ENCODE data around the gene TK1. TPM values are rescaled to one million over a fixed set of nuclear protein-coding genes. Genes with fewer than 3 reads are reported as not detected.

TK1 gene
- total RNA-seq, 1 experiment from 2014 or later, result 150 TPM

DNA sequence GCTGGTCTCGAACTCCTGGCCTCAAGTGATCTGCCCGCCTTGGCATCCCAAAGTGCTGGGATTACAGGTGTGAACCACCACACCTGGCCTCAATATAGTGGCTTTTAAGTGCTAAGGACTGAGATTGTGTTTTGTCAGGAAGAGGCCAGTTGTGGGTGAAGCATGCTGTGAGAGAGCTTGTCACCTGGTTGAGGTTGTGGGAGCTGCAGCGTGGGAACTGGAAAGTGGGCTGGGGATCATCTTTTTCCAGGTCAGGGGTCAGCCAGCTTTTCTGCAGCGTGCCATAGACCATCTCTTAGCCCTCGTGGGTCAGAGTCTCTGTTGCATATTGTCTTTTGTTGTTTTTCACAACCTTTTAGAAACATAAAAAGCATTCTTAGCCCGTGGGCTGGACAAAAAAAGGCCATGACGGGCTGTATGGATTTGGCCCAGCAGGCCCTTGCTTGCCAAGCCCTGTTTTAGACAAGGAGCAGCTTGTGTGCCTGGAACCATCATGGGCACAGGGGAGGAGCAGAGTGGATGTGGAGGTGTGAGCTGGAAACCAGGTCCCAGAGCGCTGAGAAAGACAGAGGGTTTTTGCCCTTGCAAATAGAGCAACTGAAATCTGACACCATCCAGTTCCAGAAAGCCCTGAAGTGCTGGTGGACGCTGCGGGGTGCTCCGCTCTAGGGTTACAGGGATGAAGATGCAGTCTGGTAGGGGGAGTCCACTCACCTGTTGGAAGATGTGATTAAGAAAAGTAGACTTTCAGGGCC is 32.7 kb upstream of the TK1 start:
- no peak for DNase-seq (ENCODE audit: low read depth)

DNA sequence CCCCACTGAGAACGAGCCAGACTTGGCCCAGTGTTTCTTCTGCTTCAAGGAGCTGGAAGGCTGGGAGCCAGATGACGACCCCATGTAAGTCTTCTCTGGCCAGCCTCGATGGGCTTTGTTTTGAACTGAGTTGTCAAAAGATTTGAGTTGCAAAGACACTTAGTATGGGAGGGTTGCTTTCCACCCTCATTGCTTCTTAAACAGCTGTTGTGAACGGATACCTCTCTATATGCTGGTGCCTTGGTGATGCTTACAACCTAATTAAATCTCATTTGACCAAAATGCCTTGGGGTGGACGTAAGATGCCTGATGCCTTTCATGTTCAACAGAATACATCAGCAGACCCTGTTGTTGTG is 27.8 kb upstream of the TK1 start:
- DNase-seq (ENCODE audit: low read depth), result no peak

DNA sequence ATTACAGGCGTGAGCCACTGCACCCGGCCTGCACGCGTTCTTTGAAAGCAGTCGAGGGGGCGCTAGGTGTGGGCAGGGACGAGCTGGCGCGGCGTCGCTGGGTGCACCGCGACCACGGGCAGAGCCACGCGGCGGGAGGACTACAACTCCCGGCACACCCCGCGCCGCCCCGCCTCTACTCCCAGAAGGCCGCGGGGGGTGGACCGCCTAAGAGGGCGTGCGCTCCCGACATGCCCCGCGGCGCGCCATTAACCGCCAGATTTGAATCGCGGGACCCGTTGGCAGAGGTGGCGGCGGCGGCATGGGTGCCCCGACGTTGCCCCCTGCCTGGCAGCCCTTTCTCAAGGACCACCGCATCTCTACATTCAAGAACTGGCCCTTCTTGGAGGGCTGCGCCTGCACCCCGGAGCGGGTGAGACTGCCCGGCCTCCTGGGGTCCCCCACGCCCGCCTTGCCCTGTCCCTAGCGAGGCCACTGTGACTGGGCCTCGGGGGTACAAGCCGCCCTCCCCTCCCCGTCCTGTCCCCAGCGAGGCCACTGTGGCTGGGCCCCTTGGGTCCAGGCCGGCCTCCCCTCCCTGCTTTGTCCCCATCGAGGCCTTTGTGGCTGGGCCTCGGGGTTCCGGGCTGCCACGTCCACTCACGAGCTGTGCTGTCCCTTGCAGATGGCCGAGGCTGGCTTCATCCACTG is 27.3 kb upstream of the TK1 start, which contains the start of gene BIRC5:
BIRC5 (plus strand) TSS at position 238 of the 690 bp plus-strand sequence; CDS start at position 302, 64 bp downstream.
- peak; percentile 83 for DNase-seq (ENCODE audit: low read depth)

DNA sequence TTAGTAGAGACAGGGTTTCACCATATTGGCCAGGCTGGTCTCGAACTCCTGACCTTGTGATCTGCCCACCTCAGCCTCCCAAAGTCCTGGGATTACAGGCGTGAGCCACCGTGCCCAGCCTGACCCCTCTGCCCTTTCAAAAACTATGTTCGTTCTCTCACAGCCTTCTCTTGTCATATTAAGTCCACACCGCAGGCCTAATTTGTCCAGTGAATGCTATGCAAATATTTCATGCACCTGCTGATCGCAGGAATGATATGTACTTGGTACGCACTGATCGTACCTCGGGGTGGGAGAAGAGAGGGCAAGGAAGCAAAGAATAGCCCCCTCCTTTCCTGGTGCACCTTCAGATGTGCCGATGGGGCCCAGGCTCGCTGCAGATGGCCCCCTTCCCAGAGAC is 24.2 kb upstream of the TK1 start:
- DNase-seq (ENCODE audit: low read depth), result no peak

DNA sequence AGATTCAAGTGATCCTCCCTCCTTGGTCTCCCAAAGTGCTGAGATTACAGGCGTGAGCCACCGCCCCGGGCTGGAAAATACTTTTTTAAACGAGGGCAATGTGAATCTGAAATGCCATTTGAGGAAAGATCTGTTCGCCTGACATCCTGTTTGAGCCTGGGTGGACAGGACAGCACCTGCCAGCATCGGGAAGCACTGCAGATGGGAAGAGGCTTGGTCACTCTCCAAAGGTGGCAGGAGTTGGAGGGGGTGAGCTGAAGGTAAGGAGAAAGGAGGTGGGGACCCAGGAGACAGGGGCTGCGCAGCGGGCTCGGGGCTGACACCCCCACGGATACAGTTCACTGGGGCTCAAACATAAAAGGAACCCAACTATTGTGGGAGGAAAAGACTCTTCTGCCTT is 23.3 kb upstream of the TK1 start:
- DNase-seq (ENCODE audit: low read depth), result no peak

DNA sequence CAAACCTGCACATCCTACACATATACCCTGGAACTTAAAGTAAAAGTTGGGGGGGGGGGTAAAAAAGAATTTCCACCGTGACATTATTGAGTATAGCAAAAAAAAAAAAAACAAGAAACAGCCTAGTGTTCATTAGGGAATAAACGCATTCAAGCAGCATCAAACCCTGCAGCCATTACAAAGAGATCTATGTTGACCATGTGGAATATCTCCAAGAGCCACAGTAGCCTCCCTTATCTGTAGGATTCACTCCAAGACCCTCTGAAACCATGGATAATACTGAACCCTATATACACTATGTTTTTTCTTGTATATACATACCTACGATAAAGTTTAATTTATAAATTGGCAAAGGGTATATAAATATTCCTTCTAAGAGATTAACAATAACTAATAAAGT is 21.6 kb upstream of the TK1 start:
- DNase-seq (ENCODE audit: low read depth), result no peak

DNA sequence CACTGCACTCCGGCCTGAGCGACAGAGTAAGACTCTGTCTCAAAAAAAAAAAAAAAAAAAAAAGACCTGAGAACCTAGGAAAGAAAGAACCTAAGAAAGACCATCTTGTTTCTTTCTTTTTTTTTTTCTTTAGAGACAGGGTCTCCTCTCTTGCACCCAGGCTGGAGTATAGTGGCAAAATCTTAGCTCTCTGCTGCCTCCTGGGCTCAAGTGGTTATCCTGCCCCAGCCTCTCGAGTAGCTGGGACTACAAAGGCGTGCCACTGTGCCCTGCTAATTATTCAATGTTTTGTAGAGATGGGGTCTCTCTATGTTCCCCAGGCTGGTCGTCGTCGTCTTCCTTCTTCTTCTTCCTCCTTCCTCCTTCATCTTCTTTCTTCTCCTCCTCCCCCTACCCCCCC is 19.4 kb upstream of the TK1 start:
- DNase-seq (ENCODE audit: low read depth), result no peak

DNA sequence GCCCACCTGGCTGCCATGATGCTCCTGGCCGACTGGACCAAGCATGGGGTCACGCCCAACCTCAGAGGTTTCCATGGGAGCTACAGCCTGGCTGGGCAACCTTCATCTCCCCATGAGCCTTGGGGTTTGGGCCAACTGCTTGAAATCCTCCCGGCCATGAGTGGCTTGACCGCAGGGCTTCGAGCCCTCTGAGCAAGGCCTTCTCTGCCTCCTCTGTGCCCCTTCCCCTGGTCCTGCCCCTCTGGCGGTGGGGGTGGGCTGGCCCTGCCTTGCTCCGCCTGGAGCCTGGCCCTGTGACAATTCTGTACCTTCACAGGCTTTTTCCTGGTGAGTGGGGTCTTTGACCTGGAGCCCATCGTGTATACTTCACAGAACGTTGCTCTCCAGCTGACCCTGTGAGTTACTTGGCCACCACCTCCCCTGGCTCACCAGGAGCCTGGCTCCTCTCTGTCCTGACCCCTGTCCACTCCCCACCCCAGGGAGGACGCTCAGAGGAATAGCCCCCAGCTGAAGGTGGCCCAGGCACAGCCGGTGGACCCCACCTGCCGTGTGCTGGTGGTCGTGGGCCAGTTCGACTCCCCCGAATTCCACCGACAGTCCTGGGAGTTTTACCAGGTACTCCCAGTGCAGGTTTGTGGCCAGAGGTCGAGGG is 18.4 kb upstream of the TK1 start:
- no peak for DNase-seq (ENCODE audit: low read depth)

DNA sequence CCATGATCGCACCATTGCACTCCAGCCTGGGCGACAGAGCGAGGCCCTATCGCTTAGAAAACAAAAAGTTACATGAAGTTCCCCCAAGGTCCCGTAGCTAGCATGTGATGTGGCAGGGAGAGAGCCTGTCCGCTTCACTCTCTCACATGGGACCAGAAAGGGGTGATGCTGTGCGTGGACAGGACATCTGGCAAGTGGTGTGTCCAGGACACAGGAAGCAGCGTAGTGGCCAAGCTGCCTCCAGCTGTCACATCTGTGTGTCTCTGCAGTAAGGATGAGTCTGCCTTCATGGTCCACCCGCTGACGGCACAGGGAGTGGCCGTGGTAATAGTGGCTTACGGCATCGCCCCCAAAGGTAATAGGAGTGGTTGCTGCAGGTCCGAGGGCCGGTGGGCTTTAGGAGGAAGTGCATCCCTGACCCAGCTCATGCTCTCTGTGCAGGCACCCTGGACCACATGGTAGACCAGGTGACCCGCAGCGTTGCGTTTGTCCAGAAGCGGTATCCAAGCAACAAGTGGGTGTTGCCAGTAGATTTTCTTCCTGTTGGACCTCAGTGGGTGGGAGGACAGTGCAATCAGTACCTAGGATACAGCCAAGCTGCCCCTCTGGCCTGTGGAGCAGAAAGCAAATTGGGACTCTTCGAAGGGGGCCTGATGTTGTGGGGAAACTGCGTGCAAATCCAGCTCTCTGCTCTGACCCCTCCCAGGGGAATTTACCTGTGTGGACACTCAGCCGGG is 17.7 kb upstream of the TK1 start:
- DNase-seq (ENCODE audit: low read depth), result no peak

DNA sequence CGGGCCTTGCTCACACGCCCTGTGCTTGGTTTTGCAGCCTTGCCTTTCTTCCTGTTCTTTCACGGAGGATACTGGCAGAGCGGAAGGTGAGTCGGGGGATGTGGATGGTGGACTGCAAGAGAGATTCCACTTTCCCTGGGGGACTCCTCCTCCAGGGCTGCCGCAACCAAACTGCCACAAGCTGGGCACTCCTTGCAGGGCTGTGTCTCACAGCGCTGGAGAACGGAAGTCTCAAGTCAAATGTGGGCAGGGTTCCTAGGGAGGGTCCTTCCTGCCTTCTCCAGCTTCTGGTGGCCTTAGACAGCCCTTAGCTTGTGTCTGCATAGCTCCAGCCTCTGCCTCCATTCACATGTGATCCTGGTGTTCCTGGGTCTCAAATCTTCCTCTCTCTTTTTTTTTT is 15.8 kb upstream of the TK1 start:
- no peak for DNase-seq (ENCODE audit: low read depth)

DNA sequence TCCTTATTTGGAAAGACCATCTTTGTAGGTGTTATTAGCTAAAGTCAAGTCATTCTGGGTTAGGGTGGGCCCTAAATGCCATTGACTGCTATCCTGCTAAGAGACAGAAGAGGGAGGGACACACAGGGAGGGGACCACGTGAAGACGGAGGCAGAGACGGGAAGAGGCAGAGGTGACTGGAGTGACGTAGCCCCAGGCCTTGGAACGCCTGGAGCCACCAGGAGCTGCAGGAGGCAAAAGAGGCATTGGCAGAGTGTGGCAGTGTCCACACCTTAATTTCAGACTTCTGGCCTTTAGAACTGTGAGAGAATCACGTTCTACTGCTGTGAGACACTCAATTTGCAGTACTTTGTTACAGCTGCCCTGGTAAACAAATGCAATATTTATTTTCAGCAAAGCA is 13.6 kb upstream of the TK1 start:
- DNase-seq (ENCODE audit: low read depth), result no peak

DNA sequence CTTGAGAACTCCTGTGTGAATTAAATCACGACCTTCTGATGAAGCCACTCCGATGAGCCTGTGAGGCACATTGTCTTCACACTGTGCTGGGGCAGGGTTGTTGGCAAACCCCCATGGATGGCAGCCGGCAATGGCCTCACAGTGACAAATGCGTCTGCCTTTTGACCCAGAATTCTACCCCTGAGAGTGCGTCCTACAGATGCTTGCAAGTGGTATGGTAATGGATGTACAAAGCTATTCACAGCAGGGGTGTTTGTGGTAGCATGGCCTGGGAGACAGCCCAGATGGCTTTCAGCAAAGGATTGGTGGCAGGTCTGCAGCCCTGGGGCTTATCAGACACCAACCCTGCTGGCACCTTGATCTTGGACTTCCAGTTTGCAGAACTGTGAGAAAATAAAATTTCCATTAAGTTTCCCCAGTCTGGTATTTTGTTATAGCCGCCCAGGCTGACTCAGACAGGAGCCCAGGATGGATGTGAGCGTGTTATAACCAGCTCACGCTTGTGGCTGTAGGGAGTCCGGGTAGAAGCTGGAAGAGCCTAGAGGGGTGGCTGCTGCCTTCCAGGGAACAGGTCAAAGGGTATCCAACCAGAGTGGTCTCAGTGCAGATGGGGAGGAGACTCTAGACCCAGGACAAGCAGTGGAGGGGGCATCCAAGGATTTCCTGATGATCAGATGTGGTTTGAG is 10.4 kb upstream of the TK1 start:
- DNase-seq (ENCODE audit: low read depth), result no peak

DNA sequence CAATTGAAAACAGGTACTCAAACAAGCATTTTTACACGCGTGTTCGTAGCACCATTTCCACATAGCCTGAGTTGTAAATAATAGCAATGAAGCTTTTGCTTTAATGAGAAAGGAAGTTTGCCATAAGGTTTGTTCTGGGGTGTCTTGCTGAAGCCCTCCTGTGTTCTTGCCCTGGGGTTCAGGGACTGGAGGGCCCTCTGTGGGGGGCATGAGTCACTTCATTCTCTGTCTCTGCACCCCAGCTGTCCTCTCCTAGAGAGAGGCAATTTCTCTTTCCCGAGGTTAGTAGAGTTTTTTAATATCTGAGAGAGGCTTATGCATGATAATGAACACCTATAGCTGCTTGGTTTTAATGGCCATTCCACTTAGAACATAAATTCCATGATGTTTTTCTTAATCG is 9.9 kb upstream of the TK1 start:
- no peak for DNase-seq (ENCODE audit: low read depth)

DNA sequence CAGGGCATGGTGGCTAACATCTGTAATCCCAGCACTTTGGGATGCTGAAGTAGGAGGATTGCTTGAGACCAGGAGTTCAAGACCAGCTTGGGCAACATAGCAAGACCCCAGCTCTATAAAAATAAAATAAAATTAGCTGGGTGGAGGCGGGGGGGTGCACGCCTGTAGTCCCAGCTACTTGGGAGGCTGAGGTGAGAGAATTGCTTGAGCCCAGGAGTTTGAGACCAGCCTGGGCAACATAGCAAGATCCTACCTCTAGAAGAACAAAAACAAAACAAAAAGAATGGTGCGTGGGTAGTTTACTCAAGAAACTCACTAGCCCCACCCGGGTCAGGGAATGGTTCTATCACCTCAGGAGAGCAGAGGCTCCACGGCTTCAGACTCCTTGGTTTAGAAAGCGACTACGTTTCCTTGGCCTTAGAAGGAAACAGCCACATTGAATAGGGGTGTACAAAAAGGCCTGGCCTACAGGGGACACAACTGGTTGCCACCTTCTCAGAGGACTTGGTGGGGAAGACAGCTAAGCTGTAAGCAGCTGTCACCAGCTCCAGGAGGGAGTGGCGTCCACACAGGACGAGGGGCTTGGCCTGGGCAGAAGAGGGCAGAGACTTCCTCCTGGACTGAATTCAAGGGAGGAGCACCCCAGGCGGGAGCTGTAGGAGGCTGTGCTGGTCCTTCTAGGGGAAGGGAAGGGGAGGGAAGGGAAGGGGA is 716 bp downstream of the TK1 start:
- DNase-seq (ENCODE audit: low read depth), result peak; percentile 50

DNA sequence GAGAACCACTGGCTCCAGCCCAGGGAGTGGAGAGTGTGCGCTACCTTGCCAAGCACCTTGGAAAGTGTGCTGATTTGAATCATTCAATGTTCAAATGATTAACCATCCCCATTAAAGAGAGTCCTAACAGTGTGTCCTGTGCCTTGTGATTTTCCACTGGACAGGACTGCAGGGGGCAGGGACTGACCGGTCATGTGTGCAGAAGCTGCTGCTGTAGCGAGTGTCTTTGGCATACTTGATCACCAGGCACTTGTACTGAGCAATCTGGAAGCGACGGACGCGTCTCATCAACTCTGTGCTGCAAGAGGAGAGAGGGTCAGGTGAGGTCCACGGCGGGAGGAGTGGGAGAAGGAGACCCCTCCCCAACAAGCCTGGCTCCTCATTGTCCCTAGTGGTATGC is 2.0 kb downstream of the TK1 start:
- DNase-seq (ENCODE audit: low read depth), result no peak

DNA sequence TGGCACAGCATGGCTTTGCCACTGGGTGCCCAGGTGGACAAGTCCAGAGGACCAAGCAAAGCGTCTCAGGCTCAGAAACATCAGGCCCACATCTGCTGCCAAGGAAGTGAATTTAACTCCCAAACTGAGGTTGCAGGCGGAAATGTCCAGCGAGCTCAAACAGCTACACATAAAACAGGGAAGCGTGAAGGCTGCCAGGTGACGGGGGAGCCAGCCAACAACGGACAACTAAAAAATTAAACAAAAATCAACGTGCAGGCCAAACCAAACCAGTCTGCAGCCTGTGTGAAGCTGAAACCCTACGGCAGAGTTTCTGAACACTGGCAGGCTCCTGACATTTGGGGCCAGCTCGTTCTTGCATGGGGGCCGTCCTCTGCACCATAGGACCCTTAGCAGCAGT is 2.5 kb downstream of the TK1 start:
- DNase-seq (ENCODE audit: low read depth), result no peak

DNA sequence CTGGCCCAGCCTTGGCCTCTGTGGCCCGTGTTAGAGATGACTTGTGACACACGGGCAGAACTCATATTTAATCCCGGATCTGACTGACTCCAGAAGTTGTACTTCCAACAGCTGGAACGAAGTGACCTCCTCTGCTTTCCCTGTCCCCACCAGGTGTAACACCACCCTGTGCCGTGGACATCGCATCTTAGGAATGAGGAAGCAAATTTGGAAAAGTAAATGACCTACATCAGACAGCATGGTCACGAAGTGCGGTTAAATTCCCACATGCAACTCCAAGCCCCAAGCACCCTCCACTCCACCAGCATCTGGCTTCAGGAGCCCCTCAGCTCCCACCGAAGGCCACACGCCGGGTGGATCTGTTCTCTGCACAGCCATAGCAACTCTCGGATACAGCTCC is 2.9 kb downstream of the TK1 start:
- no peak for DNase-seq (ENCODE audit: low read depth)

DNA sequence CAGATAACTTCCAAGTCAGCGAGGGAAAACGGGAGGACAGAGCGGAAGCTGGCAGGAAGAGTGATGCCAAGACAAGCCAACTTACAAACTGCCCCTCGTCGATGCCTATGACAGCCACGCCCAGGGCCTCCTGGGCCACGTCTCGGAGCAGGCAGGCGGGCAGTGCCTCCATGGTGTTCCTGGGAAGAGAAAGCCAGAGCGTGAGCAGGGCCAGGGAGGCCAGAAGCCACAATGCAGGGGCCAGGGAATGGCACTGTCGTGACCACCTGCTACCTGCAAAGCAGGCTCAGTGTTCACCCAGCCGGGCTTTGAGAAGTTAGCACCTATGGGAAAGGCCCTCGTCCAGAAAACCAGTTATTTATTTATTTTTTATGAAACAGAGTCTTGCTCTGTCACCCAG is 4.3 kb downstream of the TK1 start:
- no peak for DNase-seq (ENCODE audit: low read depth)

DNA sequence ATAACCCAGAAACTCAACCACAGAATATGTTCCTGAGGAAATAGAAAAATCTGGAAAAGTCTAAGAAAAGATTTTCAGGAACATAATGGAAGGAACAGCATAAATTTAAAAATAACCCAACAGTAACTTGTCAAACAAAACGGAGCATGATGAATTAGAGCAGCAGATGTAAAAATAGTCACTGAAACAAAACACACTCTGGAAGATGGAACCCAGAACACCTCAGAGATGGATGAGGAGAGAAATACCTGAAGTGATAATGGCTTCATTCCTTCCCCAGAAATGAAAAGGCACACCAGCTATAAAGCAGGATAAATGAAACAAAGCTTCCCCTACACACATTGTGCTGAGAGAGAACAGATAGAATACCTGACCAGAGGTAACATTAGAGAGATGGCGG is 6.3 kb downstream of the TK1 start:
- no peak for DNase-seq (ENCODE audit: low read depth)

DNA sequence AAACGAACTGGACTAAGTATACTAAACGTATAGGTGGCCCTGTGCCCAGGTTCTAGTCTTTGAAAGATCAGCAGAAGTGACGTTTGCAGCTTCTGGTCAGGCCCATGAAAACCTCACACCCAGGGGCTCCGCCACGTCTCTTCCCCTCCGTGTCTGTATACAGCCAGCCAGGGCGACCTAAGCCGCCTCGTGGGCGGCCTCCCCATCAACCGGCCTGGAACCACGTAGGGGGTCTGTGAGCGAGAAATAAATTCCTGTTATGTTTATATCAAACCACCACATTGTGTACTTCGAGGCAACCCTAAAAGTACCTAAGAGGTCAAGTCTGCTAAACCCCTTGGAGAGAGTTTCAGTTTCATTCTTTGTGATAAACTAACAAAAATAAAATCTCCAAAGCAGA is 6.8 kb downstream of the TK1 start:
- no peak for DNase-seq (ENCODE audit: low read depth)

DNA sequence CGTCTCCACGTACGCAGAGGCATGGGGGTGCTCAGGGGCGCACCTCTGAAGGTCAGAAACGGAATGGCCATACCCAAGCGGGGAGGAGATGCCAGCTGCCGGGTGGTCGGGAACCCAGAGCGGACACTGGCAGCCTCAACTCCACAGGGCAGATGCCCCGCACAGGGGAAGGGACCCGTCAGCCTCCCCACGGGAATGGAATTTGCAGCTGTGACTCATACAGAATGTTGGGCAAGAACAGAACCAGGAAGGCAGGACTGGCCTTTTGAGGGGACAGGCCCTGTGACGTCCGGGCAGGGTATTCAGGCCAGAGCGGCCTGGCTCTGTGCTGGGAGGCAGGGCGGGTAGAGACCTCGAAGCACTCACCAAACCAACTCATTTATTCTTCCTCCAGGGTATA is 7.5 kb downstream of the TK1 start:
- DNase-seq (ENCODE audit: low read depth), result peak; percentile 32
